HCT116 (cell line): ENCODE measurements around the gene HNRNPD. TPM values are rescaled to one million over a fixed set of nuclear protein-coding genes. Genes with fewer than 3 reads are reported as not detected.

Source experiments
- ATAC-seq: fragments of 200-7000 bp; cut with Tn5 transposase; 2 replicates; pipeline ENCODE4 v1.9.1; 2020; ENCODE audit warnings: mild to moderate bottlenecking, moderate library complexity
- BruUV-seq: library from RNA; stranded (reverse); fragments of 400-500 nt; replicated peaks from 2 replicates; lab custom pipeline; 2021; lab: Mats Ljungman, UMichigan
- CTCF ChIA-PET: fragments of 300-600 bp; sonication (Branson Sonifier 250); formaldehyde crosslinking; loops from one replicate; lab custom pipeline; 2021; ENCODE audit warnings: antibody characterized with exemption; lab: Charles Lee
- POLR2A ChIA-PET: fragments of 300-600, 350-600 bp; sonication (Branson Sonifier 250); formaldehyde crosslinking; loops from one replicate; lab custom pipeline; 2021; ENCODE audit warnings: antibody characterized with exemption; lab: Charles Lee
- RAD21 ChIA-PET, 2 experiments: fragments of 300-600 bp; sonication (Branson Sonifier 250); formaldehyde crosslinking; loops; one replicate each; lab custom pipeline; 2023; ENCODE audit warnings: low total read pairs in 2 of 2; ENCODE audit not compliant: uncharacterized antibody in 2 of 2, unreplicated experiment in 2 of 2, low non-redundant PET in 1 of 2; lab: Charles Lee
- DNase-seq: peaks from one replicate; pipeline ENCODE4 v3.0.0-alpha.2; 2010; ENCODE audit warnings: low read depth, low spot score
- H2AFZ ChIP-seq: fragments of 200-600 bp; shearing (Covaris generic), sonication (generic); 2 replicates; pipeline ENCODE4 v1.6.1; 2017; ENCODE audit warnings: low read depth, mixed run types, mixed read lengths, antibody characterized with exemption, low read length; ENCODE audit not compliant: poor library complexity, severe bottlenecking
- H3K27ac ChIP-seq: 2 replicates; pipeline ENCODE4 v1.5.1; 2012; ENCODE audit warnings: low read depth, low read length
- H3K27me3 ChIP-seq: fragments of 200-600 bp; sonication (generic); 2 replicates; pipeline ENCODE4 v1.6.1; 2016; ENCODE audit warnings: mixed run types, low read length, mixed read lengths; ENCODE audit not compliant: insufficient read depth
- H3K36me3 ChIP-seq, 2 experiments: fragments of 200-500 bp in 1 of 2; fragments of 200-600 bp in 1 of 2; sonication (Bioruptor generic) in 1 of 2; sonication (generic) in 1 of 2; 2 replicates each; pipeline versions ENCODE4 v1.5.1 to v1.6.1; 2014 to 2016; ENCODE audit warnings: low read length in 2 of 2, inconsistent platforms in 1 of 2, mixed read lengths in 1 of 2, mixed run types in 1 of 2; ENCODE audit not compliant: insufficient read depth in 2 of 2, control insufficient read depth in 1 of 2
- H3K4me1 ChIP-seq, 2 experiments: fragments of 200-600 bp in 1 of 2; sonication (generic) in 1 of 2; 2 replicates each; pipeline versions ENCODE4 v1.5.1 to v1.6.1; 2012 to 2017; ENCODE audit warnings: low read length in 2 of 2, inconsistent platforms in 1 of 2, mild to moderate bottlenecking in 1 of 2, mixed read lengths in 1 of 2, mixed run types in 1 of 2, moderate library complexity in 1 of 2; ENCODE audit not compliant: insufficient read depth in 2 of 2, control insufficient read depth in 1 of 2
- H3K4me2 ChIP-seq: fragments of 200-600 bp; sonication (generic); 2 replicates; pipeline ENCODE4 v1.6.1; 2017; ENCODE audit warnings: mixed run types, low read length, mixed read lengths
- H3K4me3 ChIP-seq, 2 experiments: fragments of 200-600 bp in 1 of 2; sonication (generic) in 1 of 2; replicated peaks in 1 of 2; 2 replicates each; pipeline ENCODE4 v1.5.1; 2011 to 2016; ENCODE audit warnings: low read length in 2 of 2, control low read depth in 1 of 2, low read depth in 1 of 2, mild to moderate bottlenecking in 1 of 2, mixed read lengths in 1 of 2, mixed run types in 1 of 2
- H3K79me2 ChIP-seq: fragments of 200-600 bp; sonication (generic); 2 replicates; pipeline ENCODE4 v1.6.1; 2017; ENCODE audit warnings: mild to moderate bottlenecking, mixed run types, low read length, moderate library complexity, mixed read lengths; ENCODE audit not compliant: insufficient read depth
- H3K9ac ChIP-seq: fragments of 200-600 bp; sonication (generic); 2 replicates; pipeline ENCODE4 v1.6.1; 2016; ENCODE audit warnings: low read length, mixed read lengths
- H3K9me2 ChIP-seq: fragments of 200-600 bp; sonication (generic), shearing (Covaris generic); 2 replicates; pipeline ENCODE4 v1.6.1; 2017; ENCODE audit warnings: mixed run types, mild to moderate bottlenecking, moderate library complexity; ENCODE audit not compliant: insufficient read depth
- H3K9me3 ChIP-seq, 2 experiments: fragments of 200-500 bp in 1 of 2; fragments of 200-600 bp in 1 of 2; sonication (Bioruptor generic) in 1 of 2; sonication (generic) in 1 of 2; 2 replicates each; pipeline ENCODE4 v1.6.1; 2014 to 2017; ENCODE audit warnings: low read length in 2 of 2, mixed read lengths in 2 of 2, inconsistent platforms in 1 of 2, low read depth in 1 of 2, mild to moderate bottlenecking in 1 of 2, mixed run types in 1 of 2, moderate library complexity in 1 of 2; ENCODE audit not compliant: control insufficient read depth in 1 of 2, insufficient read depth in 1 of 2
- H4K20me1 ChIP-seq: fragments of 200-600 bp; sonication (generic), shearing (Covaris generic); 2 replicates; pipeline ENCODE4 v1.6.1; 2017; ENCODE audit warnings: mixed run types, mild to moderate bottlenecking, moderate library complexity; ENCODE audit not compliant: insufficient read depth
- ATF3 ChIP-seq: IDR thresholded peaks from 2 replicates; pipeline ENCODE4 v1.6.1; 2012
- CEBPB ChIP-seq: IDR thresholded peaks from 2 replicates; pipeline ENCODE4 v1.6.1; 2012; ENCODE audit warnings: low read depth
- CTCF ChIP-seq, 3 experiments: fragments of 200-600 bp in 1 of 3; sonication (generic) in 1 of 3; IDR thresholded peaks in 2 of 3; conservative IDR thresholded peaks in 1 of 3; 2 replicates each; pipeline ENCODE4 v1.5.1; 2012 to 2017; ENCODE audit warnings: low read depth in 2 of 3, low read length in 2 of 3, antibody characterized with exemption in 1 of 3, borderline replicate concordance in 1 of 3, control low read depth in 1 of 3, mild to moderate bottlenecking in 1 of 3, mixed read lengths in 1 of 3, mixed run types in 1 of 3, moderate library complexity in 1 of 3; ENCODE audit not compliant: insufficient read depth in 1 of 3
- ELF1 ChIP-seq: IDR thresholded peaks from 2 replicates; pipeline ENCODE4 v1.6.1; 2012; ENCODE audit warnings: low read depth, borderline replicate concordance
- EZH2 ChIP-seq: fragments of 200-600 bp; sonication (generic); IDR thresholded peaks from 2 replicates; pipeline ENCODE4 v1.6.1; 2017; ENCODE audit warnings: antibody characterized with exemption, mixed run types
- EZH2phosphoT487 ChIP-seq: fragments of 200-600 bp; IDR thresholded peaks from 2 replicates; pipeline ENCODE4 v1.6.1; 2018; ENCODE audit warnings: antibody characterized with exemption, borderline replicate concordance
- FOSL1 ChIP-seq: IDR thresholded peaks from 2 replicates; pipeline ENCODE4 v1.6.1; 2012; ENCODE audit warnings: low read depth
- SRF ChIP-seq: IDR thresholded peaks from 2 replicates; pipeline ENCODE4 v1.6.1; 2012; ENCODE audit warnings: low read depth
- YY1 ChIP-seq: IDR thresholded peaks from 2 replicates; pipeline ENCODE4 v1.6.1; 2011; ENCODE audit warnings: low read length, low read depth, moderate library complexity, mild to moderate bottlenecking; ENCODE audit not compliant: insufficient replicate concordance; ENCODE audit errors: extremely low read depth
- intact Hi-C: fragments of 100-400 bp; cut with micrococcal nuclease; formaldehyde crosslinking; loops from 2 replicates; pipeline ENCODE4 v1.10.0; 2022
- total RNA-seq: library from RNA; stranded (reverse); gene quantifications from one replicate; pipeline ENCODE4 v1.2.1, GENCODE V29; 2021; ENCODE audit not compliant: unreplicated experiment

HNRNPD gene
- total RNA-seq, 1 experiment from 2014 or later: 357 TPM

GRCh38 chr4:82402196-82402775 lies 28.5 kb upstream of the HNRNPD start:
- H3K9me2 ChIP-seq: no peaks in the 10 kb centered on the region
- BruUV-seq: no TSS peak
- H3K9ac ChIP-seq: no peak overlapping the region
- no peak for TF ChIP-seq EZH2
- no peak for TF ChIP-seq FOSL1
- no peak for TF ChIP-seq CTCF (IDR thresholded peaks at IDR 0.05 in 2 of 3, conservative IDR thresholded peaks at IDR 0.05 in 1 of 3; ENCODE audit: borderline replicate concordance in 1 of 3, insufficient read depth in 1 of 3, low read depth in 2 of 3, low read length in 2 of 3)
- no peak for TF ChIP-seq ATF3
- no peak for TF ChIP-seq EZH2phosphoT487
- TF ChIP-seq SRF: no peak
- TF ChIP-seq ELF1: no peak
- TF ChIP-seq CEBPB: no peak
- TF ChIP-seq YY1: no peak
- no peaks in the 10 kb centered on the region for H3K27me3 ChIP-seq
- no peak overlapping the region for H3K27ac ChIP-seq
- DNase-seq (no peak), ATAC-seq (no peak)
- no peak overlapping the region for H2AFZ ChIP-seq
- H3K79me2 ChIP-seq: no peaks in the 10 kb centered on the region
- intact Hi-C loops: no loop called here
- H4K20me1 ChIP-seq: no peaks in the 10 kb centered on the region
- CTCF ChIA-PET: no interaction called here
- H3K4me1 ChIP-seq: no peaks in the 10 kb centered on the region
- no peak overlapping the region for H3K4me3 ChIP-seq
- no peaks in the 10 kb centered on the region for H3K36me3 ChIP-seq
- RAD21 ChIA-PET: no interaction called here
- no peaks in the 10 kb centered on the region for H3K9me3 ChIP-seq
- H3K4me2 ChIP-seq: no peak overlapping the region
- POLR2A ChIA-PET: no interaction called here
